SH-SY5Y (cell line): ENCODE data around the gene KRT38.

Experiments used
- GATA2 ChIP-seq: IDR thresholded peaks from 2 replicates; pipeline ENCODE4 v1.6.1; 2011; ENCODE audit warnings: mild to moderate bottlenecking, low read depth, low read length
- GATA3 ChIP-seq: IDR thresholded peaks from 2 replicates; pipeline ENCODE4 v1.6.1; 2011; ENCODE audit warnings: low read depth, mild to moderate bottlenecking, low read length, moderate library complexity

DNA sequence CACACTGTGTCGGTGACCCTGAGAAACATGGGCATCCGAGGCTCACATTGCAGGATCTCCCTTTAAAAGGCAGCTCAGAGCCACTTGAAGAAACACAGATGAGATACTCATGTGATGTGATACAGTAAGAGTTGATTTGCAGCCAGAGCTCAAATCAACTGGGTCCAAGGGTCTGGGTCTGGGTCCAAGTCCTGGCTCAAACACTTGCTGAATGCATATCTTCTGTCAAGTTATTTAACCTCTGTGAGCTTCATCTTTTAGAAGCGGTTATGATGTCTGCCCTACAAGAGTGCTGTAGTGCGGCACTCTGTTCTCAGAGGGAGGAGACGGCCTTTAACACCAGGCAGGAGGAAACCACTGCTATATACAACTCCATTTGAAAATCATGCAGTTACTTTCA lies 6.4 kb downstream of the KRT38 start:
- TF ChIP-seq GATA2 (no peak), GATA3 (no peak)
